Osteoblast (primary cell): ENCODE measurements around the gene IFNGR1. TPM values are rescaled to one million over a fixed set of nuclear protein-coding genes. Genes with fewer than 3 reads are reported as not detected.

Experiments
- DNase-seq: peaks from one replicate; pipeline ENCODE4 v3.0.0; 2011; ENCODE audit warnings: low spot score, mixed read lengths; ENCODE audit not compliant: insufficient read length; ENCODE audit errors: missing footprints
- H2AFZ ChIP-seq: 2 replicates; pipeline ENCODE4 v1.6.0; 2011; ENCODE audit warnings: mild to moderate bottlenecking, low read length
- H3K27ac ChIP-seq: 2 replicates; pipeline ENCODE4 v1.5.1; 2011; ENCODE audit warnings: mild to moderate bottlenecking, low read depth, low read length, moderate library complexity
- H3K27me3 ChIP-seq: 2 replicates; pipeline ENCODE4 v1.6.0; 2012; ENCODE audit warnings: mild to moderate bottlenecking, control low read depth, inconsistent platforms, low read length, moderate library complexity; ENCODE audit not compliant: insufficient read depth
- H3K36me3 ChIP-seq: 2 replicates; pipeline ENCODE4 v1.5.1; 2011; ENCODE audit warnings: mild to moderate bottlenecking, low read length, control low read depth, moderate library complexity; ENCODE audit not compliant: insufficient read depth
- H3K4me1 ChIP-seq: 2 replicates; pipeline ENCODE4 v1.5.1; 2011; ENCODE audit warnings: mild to moderate bottlenecking, low read length, control low read depth, moderate library complexity; ENCODE audit not compliant: insufficient read depth
- H3K4me2 ChIP-seq: 2 replicates; pipeline ENCODE4 v1.6.0; 2011; ENCODE audit warnings: mild to moderate bottlenecking, low read length; ENCODE audit not compliant: insufficient read depth
- H3K4me3 ChIP-seq: fragments of 200-600 bp; sonication (generic); 3 replicates; pipeline ENCODE4 v1.5.1; 2012; ENCODE audit warnings: mild to moderate bottlenecking, low read length, inconsistent platforms; ENCODE audit not compliant: insufficient read depth
- H3K79me2 ChIP-seq: 2 replicates; pipeline ENCODE4 v1.6.0; 2012; ENCODE audit warnings: mild to moderate bottlenecking, low read length, control low read depth, inconsistent platforms; ENCODE audit not compliant: insufficient read depth
- H3K9me3 ChIP-seq: 2 replicates; pipeline ENCODE4 v1.5.1; 2011; ENCODE audit warnings: low read depth, low read length, control low read depth
- H4K20me1 ChIP-seq: 2 replicates; pipeline ENCODE4 v1.6.0; 2012; ENCODE audit warnings: mild to moderate bottlenecking, low read length, control low read depth; ENCODE audit not compliant: insufficient read depth
- total RNA-seq: library from RNA; depleted of rRNA; stranded (reverse); fragments of >200 nt; gene quantifications from 2 replicates; pipeline ENCODE4 v1.2.3, GENCODE V29; 2012
- TF ChIP-seq, protein P1 (sequence below): IDR thresholded peaks from 2 replicates; pipeline ENCODE4 v1.5.1; 2011; ENCODE audit warnings: mild to moderate bottlenecking, low read depth, low read length, moderate library complexity; ENCODE audit errors: extremely low read depth

Gene IFNGR1
- total RNA-seq, 1 donor = 62.6 TPM

DNA sequence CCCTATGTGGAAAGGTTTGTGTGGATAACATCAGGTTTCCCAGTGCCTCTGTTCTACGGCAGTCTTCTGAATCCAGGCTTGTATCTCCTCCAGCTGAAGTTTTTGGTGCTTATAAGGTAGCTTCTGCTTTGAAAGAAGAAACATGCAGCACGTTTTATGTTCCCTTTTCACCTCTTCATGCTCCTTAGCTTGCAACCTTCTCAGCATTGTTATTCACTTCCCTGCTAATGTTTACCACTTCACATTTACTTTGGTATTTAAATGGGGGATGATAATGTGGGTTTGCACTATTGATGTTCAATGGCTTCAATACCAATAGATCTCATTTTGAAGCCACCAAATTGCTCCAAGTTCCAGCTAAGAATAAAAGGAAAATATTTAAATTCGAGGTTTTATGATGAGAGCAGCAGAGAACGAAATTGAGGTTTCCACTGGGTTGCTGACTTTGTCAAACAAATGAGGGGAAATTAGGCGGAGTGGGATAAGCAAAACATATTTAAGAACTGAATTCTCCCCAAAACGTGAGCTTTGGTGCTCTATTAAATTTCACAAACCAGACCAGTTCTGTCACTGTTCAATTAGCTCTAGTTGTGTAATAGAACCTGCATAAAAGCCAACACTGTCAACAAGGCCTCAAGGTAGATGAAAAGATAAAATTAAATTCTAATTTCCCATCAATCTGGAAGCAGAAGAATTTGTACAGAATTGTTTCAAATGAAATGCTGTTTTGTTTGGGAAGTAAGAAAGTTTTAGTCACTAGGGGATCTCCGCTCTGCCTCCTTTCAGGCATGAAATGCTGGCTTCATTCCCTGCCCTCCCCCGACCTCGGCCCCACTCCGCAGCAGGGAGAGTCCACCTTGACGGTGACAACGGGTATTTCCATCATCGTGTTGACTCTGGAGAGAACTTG lies 47.1 kb downstream of the IFNGR1 start:
- Histone ChIP-seq H3K9me3 (no peaks in the 10 kb centered on the region), H3K27ac (no peak overlapping the region), H3K4me3 (no peak overlapping the region), H3K4me2 (no peak overlapping the region), H3K79me2 (no peaks in the 10 kb centered on the region), H4K20me1 (no peaks in the 10 kb centered on the region), H3K4me1 (no peaks in the 10 kb centered on the region), H3K27me3 (no peaks in the 10 kb centered on the region), H3K36me3 (no peaks in the 10 kb centered on the region), H2AFZ (no peak overlapping the region)
- TF ChIP-seq, protein P1, sequence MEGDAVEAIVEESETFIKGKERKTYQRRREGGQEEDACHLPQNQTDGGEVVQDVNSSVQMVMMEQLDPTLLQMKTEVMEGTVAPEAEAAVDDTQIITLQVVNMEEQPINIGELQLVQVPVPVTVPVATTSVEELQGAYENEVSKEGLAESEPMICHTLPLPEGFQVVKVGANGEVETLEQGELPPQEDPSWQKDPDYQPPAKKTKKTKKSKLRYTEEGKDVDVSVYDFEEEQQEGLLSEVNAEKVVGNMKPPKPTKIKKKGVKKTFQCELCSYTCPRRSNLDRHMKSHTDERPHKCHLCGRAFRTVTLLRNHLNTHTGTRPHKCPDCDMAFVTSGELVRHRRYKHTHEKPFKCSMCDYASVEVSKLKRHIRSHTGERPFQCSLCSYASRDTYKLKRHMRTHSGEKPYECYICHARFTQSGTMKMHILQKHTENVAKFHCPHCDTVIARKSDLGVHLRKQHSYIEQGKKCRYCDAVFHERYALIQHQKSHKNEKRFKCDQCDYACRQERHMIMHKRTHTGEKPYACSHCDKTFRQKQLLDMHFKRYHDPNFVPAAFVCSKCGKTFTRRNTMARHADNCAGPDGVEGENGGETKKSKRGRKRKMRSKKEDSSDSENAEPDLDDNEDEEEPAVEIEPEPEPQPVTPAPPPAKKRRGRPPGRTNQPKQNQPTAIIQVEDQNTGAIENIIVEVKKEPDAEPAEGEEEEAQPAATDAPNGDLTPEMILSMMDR = no peak
- DNase-seq = no peak

DNA sequence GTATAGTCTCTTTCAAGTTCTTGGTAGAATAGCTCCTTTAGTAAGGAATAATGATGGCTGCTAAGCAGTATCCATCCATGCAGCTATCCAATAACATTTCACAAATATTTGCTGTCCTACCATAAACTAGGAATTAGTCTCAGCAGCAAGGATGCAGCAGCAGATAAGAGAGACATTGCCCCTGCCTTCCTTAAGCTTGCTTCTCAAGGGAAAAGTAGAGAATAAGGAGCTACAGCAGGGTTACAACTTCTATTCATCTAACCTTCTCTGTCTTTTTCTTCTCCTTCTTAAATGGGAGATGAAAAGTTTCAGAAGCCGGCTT lies 48.2 kb downstream of the IFNGR1 start:
- no peaks in the 10 kb centered on the region for H3K79me2 ChIP-seq
- H3K9me3 ChIP-seq = no peaks in the 10 kb centered on the region
- no peaks in the 10 kb centered on the region for H4K20me1 ChIP-seq
- no peak overlapping the region for H3K27ac ChIP-seq
- no peak for DNase-seq
- H3K4me3 ChIP-seq = no peak overlapping the region
- no peak overlapping the region for H2AFZ ChIP-seq
- H3K36me3 ChIP-seq = no peaks in the 10 kb centered on the region
- H3K4me1 ChIP-seq = no peaks in the 10 kb centered on the region
- H3K4me2 ChIP-seq = no peak overlapping the region
- TF ChIP-seq, protein P1 = no peak
- no peaks in the 10 kb centered on the region for H3K27me3 ChIP-seq

DNA sequence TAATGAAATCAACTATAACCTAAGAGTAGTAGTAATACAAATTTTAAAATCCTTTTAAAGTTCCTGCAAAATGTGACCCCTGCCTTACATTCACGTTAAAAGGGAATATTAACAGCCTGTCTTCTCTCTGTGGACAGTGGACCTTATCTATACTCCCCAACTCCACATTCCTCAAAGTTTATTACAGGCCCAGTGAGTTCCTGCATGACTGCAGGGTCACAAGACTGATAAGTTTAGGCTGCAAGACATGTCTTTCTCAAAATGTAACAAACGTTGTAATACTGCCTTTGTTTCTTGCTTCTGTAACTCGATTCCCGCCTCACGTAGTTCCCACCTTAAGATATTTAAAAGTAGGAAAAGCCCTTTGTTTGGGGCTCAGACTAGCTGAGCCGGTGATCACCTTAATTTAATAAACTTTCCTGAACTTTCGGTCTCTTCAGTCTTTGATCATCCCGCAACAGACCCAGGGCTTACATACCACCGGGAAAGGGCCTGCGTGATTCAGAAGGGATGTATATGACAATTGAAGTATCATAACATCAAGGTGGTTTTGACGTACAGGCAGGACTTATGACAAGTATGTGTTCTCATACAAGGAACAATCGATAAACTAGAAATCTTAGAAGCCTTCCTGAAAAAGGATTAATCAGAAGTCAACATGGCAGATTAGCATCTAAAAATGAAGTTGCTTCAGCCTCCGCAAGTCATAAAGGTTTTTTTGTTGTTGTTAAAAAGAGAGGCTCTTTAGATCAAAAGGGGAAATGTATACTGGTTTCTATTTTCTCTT lies 48.7 kb downstream of the IFNGR1 start:
- Histone ChIP-seq H3K9me3 (no peaks in the 10 kb centered on the region), H3K4me3 (no peak overlapping the region), H3K4me1 (no peaks in the 10 kb centered on the region), H3K4me2 (no peak overlapping the region), H4K20me1 (no peaks in the 10 kb centered on the region), H3K79me2 (no peaks in the 10 kb centered on the region), H2AFZ (no peak overlapping the region), H3K27me3 (no peaks in the 10 kb centered on the region), H3K27ac (no peak overlapping the region), H3K36me3 (no peaks in the 10 kb centered on the region)
- TF ChIP-seq, protein P1 = no peak
- DNase-seq = no peak
